ENCODE data around the gene SEH1L. TPM values are rescaled to one million over a fixed set of nuclear protein-coding genes. Genes with fewer than 3 reads are reported as not detected.
"Not testable (repeated sequence)": the region's sequence is repeated elsewhere in the genome, so short reads cannot be mapped to it uniquely, and the experiment has no call there.

The SEH1L gene
- total RNA-seq, 1 donor from 2014 or later: 59.6 TPM

DNA sequence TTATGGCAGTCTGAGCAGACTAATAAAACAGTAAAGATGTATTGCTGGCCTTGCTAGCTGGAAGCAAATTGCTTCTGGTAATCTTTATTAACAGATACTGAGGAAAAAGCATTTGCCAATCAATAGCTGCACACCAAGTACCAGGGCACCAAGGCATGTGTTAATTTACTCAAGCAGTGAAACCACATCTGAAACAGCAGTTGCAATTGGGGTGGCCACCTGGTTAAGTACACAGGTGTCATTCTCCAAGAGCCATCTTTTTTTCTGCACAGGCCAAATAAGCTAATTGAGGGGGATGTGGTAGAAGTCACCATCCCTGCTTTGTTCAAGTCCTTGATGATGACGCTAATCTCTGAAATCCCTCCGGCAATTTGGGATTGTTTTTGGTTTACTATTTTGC, 8.6 kb upstream of the SEH1L start:
- intact Hi-C loops (cut with micrococcal nuclease): no loop called here

DNA sequence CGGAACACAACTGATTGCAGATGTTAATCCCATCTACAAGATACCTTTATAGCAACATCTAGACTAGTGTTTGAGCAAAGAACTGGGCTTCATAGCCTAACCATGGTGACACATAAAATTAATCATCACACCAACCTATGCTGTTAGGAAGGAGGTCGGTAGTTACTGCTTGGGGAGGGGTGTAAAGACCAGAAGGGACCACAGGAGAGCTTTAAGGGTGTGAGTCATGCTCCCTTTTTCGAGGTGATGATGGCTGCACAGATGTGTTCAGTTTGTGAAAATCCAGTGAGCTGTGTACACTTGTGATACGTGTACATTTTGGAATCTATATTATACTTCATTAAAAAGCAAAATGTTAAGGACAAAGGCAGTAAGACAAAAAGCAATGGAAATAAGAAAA, 4.6 kb upstream of the SEH1L start:
- intact Hi-C loops (cut with micrococcal nuclease): no loop called here

DNA sequence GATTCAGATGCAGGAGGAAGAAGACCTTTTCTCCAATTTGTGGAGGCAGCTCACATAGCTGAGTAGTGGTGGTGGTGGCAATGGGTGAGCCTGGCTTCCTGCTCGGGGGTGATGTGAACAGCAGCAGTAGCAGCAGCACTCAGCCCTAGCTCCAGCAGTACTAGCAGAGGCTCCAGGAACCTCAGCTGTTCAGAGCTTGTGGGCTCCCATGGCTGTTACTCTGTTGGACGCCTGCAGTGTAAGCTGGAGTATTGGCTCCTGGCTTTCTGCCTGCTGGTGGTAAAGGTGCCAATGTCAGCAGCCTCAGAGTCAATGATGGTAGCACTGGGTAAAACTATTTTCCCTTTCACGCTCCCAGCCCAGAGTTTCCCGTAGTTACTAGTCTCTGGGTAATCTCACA, 3.1 kb upstream of the SEH1L start:
- intact Hi-C loops (cut with micrococcal nuclease): loop anchor here (5.0 kb wide), 2 partner anchors 552 to 668 kb away; no protein-coding TSS in a partner anchor

DNA sequence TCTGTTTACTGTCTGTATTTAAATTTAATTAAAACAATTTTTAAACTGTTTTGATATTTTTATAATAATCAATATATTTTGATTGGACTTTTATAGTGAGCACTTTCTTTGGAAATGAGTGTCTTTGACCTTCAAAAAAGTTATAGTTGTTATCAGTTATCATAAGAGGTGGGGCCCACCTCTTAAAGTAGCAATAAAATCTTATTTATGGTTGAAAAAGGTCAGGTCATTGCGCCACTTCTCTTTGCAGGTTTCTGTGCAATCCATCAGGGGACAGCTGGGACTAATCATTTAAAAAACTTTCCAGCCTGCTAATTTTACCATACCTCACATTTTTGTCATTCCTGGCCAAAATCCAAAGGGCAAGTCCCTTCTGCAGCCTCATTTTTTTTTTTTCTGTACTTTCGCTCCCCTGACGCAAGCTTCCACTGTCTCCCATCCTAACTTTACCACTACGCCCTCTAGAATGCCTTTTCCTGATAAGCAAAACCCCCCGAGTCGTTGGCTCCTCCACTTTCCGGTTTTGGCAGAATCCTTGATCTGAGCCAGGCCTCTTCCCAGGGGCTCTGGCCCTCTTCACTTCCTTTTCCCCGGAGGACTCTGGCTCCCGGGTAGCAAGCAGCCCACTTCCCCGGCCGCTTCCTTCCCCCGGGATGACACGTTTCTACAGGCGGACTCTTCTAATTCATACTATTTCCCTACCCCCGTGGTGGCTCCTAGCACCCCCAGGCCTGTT, 1.1 kb upstream of the SEH1L start:
- intact Hi-C loops (cut with micrococcal nuclease): loop anchor here (1.0 to 5.0 kb wide), 13 partner anchors 12 to 1096 kb away; partner anchors contain the start of genes AFG3L2, CEP76, CHMP1B and MPPE1

DNA sequence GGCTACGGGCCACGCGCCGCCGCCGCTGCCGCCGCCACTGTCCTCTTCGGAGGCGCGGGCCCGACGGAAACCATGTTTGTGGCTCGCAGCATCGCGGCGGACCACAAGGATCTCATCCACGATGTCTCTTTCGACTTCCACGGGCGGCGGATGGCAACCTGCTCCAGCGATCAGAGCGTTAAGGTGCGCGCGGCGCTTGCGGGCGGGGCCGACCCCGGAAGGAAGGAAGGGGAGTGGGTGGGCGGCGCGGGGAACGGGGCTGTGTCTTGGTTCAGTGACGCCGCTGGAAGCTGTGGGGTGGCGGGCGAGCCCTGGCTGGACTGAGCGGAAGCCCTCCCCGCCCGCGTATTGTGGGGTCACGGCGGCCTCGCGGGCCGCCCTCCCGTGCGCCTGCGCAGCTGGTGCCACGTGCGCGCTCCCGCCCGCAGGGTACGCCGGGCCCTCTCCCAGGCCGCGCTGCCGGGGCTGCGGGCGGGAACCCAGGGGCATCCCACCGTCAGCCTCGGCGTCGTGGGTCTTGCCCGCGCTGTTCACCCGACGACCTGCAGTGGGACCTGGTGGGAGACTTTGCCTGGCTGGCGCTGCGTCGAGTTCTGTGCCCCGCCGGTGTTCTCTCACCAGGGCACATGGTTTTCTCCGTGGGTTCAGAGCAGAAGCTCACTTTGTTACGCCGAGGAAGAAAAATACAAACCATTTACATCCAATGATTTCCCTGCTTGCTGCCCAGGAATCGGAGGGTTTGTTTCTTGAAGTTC, 416 bp downstream of the SEH1L start:
- intact Hi-C loops (cut with micrococcal nuclease): loop anchor here (1.0 to 5.0 kb wide), 7 partner anchors 43 to 778 kb away; partner anchors contain the start of genes CEP192, FAM210A and RNMT

DNA sequence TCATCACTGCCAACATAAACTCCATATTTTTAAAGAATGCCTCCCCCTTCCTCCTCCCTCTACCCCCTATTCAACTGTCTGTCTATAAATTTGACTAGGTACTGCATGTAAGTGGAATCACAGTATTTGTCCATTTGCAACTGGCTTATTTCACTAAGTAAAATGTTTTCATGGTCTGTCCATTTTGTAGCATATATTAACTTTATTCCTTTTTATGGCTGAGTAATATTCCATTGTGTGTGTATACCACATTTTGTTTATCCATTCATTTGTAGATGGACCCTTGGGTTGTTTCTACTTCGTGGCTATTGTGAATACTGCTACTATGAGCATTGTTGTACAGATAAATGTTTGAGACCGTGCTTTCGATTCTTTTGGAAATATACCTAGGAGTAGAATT, 10.7 kb downstream of the SEH1L start:
- intact Hi-C loops (cut with micrococcal nuclease): no loop called here

DNA sequence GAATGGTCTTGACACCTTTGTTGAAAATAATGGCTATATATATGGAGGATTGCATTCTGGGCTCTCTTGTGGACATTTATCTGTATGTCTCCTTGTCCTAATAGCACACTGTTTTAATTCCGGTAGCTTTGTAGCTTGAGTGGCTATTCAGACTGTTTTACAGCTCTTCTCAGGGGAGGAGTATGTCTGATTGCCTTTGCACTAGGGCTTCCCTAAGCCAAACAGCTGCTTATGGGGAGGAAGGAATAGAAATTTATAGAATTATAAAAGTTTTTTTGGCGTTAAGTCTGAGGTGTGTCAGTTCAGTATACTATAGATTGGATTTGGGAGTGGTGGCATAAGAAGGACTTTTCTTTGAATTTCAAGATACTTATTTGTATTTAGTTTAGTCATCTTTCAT, 12.6 kb downstream of the SEH1L start:
- intact Hi-C loops (cut with micrococcal nuclease): no loop called here

DNA sequence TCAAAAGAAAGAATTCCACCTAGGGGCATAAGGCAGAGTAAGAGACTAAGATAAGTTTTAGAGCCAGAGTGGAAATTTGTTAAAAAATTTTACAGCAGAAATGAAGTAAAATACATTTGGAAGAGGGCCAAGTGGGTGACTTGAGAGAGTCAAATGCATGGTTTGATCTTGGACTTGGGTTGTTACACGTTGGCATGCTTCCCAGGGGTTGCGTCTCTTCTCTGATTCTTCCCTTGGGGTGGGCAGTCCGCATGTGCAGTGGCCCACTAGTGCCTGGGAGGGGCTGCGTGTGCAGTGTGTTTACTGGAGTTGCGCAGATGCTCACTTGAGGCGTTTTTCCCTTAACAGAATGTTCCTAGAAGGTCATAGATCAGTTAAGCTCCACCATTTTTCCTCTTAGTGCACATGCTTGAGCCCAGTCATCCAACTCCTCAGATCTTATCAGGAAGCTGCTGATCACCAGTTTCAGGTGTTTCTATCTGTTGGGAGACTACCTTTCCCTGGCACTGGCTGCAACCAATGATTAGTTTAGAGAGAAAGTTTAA, 13.1 kb downstream of the SEH1L start:
- intact Hi-C loops (cut with micrococcal nuclease): no loop called here

DNA sequence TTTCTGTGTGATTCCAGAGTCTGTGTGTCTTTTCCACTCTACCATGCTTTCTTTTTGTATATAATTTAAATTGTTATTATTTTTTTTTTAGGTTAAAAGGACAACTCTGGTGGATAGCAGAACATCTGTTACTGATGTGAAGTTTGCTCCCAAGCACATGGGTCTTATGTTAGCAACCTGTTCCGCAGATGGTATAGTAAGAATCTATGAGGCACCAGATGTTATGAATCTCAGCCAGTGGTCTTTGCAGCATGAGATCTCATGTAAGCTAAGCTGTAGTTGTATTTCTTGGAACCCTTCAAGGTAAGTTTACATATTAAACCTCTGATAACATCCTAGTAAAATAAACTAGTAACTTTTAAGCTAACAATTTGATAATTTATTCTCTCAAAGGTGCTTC, 15.3 kb downstream of the SEH1L start:
- intact Hi-C loops (cut with micrococcal nuclease): no loop called here

DNA sequence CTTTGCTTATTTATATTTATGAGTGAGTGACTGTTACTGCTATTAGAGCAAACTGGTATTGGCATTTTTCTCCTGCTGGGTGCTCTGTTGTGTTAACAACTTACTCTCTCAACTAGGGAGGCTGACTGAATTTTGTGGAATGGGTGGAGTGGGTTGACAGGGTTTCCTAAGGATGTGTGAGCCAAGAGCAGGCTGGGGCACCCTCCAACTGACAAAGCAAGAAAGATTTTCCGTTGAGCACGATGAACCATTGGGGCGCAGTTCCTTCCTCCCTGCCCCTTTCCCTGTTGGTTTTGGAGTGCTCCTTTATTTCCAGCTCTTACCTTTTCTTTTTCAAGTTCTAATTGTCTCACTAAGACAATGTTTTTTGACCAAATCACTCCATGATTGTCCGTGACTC, 20.3 kb downstream of the SEH1L start:
- intact Hi-C loops (cut with micrococcal nuclease): no loop called here

DNA sequence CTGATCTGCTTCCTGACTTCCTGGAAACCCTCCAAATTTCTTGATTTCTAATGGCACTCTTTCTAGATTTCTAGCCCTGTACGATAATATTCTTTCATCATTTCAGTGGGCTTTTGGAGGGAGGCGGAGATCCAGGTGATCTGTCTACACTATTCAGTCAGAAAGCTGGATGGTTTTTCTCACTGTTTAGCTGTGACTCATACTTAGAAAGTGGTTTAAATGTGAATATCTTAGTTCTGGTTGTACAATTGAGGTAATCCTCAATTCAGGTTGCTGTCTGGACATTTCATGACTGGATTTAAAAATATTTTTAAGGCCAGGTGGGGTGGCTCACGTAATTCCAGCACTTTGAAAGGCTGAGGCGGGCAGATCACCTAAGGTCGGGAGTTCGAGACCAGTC, 20.8 kb downstream of the SEH1L start:
- intact Hi-C loops (cut with micrococcal nuclease): no loop called here

DNA sequence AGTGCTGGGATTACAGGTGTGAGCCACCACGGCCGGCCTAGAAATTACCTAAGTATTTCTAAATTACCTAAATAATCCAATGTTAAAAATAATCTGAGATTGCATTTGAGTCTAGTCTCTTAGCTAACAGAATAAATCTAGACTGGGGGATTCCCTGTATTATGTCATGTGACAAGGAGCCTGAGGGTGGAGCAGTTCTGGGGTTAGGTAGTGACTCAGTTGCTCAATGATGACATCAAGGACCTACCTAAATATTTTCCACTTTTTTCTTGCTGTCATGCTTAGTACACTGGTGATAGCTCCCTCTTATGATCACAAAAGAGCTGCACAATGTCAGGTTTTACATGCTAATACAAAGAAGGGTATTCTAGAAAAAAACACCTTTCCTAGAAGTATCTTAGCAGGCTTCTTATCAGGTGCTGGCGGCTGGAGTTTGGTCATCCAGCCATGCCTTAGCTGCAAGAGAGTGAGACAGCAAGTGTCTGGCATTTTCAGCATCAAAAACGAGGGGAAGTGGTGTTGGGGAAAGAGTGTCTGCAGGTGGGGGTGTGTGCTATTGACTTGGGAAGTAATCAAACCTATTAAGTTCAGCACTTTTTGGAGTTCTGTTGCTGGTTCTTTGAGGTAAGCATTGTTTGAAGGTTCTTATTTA, 25.9 kb downstream of the SEH1L start:
- intact Hi-C loops (cut with micrococcal nuclease): no loop called here

DNA sequence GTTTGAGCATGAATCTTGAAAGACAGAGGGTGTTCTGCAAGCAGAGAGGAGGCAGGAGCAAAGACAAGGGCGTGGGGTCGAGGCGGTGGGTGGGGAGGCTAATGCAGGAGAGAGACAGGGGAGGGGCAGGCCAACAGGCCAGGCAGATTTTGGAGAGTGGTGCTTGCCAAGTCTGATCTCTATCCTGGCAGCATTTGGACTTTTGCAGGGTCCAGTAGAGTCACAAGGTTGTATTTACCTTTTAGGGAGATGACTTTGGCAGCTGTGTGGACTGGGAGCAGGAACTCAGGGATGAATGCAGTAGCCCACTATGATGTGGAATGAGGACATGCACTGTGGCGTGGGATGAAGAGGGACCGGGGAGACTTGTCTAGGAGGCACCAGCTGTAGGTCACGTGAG, 27.7 kb downstream of the SEH1L start:
- intact Hi-C loops (cut with micrococcal nuclease): no loop called here

DNA sequence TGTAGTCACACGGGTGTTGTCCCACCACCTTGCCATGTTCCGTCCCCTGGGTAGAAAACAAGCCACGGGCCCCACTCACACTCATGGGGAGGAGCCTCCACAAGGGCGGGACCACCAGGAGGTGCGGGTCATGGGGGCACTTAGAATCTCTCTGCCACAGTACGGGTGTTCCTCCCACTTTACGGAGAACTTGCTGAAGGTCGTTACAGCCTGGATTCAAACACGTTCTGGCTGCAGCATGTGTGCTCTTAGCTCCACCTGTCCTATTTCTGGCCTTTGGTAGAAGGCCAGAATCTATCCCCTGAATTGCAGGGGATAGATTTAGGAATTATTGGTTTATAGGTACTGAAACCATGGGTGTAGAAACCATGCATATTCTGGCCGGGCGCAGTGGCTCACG, 28.5 kb downstream of the SEH1L start:
- intact Hi-C loops (cut with micrococcal nuclease): no loop called here

DNA sequence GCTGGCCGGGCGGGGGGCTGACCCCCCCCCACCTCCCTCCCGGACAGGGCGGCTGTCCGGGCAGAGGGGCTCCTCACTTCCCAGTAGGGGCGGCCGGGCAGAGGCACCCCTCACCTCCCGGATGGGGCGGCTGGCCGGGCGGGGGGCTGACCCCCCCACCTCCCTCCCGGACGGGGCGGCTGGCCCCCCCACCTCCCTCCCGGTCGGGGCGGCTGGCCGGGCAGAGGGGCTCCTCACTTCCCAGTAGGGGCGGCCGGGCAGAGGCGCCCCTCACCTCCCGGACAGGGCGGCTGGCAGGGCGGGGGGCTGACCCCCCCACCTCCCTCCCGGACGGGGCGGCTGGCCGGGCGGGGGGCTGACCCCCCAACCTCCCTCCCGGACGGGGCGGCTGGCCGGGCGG, 32.3 kb downstream of the SEH1L start:
- intact Hi-C loops (cut with micrococcal nuclease): not testable (repeated sequence)

DNA sequence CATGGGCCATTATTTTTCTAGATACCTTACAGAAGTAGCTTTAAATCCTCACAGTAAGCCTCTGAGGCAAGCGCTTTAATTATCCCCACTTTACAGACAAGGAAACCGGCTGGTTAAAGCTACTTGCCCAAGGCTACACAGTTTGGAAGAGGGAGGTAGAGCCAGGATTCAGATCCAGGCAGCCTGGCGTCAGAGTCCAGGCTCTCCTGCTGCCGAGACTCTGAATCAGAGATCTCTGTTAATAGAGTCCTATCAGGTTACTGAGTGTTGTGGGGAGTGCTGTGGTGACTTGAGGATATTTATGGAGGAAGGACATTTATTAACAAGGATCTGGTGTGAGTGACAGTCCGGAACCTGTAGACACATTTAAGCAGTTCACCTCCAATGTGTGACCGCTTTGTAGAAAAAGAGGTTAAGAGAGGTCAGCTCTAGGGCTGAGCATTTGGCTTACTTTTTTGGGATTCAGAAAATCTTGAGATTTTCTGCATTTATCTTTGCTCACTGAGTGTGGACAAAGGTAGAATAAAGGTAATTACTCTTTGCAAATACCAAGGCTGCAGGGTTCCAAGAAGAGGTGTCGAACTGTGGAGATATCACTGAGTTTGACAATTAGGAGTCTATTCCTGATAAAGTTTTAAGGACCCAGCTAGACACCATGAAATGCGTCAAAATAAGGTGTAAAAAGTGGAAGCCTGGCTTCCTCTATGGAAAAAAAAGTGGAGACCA, 41.7 kb downstream of the SEH1L start:
- intact Hi-C loops (cut with micrococcal nuclease): loop anchor here (2.0 to 5.0 kb wide), 7 partner anchors 168 to 1082 kb away; partner anchors contain the start of genes CEP76, FAM210A, IMPA2 and MPPE1

DNA sequence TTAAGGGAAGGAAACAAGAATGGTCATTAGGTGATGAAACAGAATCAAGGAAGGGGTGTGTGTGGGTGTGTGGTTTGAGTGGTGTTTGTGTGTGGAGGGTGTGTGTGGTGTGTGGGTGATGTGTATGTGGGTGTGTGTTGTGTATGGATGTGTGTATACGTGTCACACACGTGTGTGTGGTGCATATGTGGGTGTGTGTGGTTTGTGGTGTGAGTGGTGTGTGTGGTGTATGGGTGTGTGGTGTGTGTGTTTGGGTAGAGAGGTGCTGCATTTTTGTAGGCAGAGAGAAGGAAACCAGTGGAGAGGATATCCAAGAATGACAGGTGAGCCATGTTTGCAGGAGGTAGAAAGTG, 42.3 kb downstream of the SEH1L start:
- intact Hi-C loops (cut with micrococcal nuclease): loop anchor here (2.0 to 5.0 kb wide), 7 partner anchors 167 to 1083 kb away; partner anchors contain the start of genes CEP76, FAM210A, IMPA2 and MPPE1

DNA sequence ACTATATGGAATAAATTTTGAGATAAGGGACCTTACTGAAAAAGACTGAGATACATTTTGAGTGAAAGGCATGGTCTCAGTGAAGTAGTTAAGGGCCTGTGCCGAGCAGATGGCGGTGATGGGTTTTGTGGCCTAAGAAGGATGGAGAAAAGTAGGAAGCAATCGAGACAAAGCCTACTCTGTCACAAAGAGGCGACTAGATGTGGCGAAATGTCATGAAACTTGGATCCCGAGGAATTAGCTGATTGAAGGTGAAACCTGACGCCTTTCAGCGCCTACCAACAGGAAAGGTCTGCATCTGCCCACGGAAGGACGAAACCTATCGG, 42.8 kb downstream of the SEH1L start:
- intact Hi-C loops (cut with micrococcal nuclease): loop anchor here (2.0 to 5.0 kb wide), 7 partner anchors 167 to 1083 kb away; partner anchors contain the start of genes CEP76, FAM210A, IMPA2 and MPPE1

DNA sequence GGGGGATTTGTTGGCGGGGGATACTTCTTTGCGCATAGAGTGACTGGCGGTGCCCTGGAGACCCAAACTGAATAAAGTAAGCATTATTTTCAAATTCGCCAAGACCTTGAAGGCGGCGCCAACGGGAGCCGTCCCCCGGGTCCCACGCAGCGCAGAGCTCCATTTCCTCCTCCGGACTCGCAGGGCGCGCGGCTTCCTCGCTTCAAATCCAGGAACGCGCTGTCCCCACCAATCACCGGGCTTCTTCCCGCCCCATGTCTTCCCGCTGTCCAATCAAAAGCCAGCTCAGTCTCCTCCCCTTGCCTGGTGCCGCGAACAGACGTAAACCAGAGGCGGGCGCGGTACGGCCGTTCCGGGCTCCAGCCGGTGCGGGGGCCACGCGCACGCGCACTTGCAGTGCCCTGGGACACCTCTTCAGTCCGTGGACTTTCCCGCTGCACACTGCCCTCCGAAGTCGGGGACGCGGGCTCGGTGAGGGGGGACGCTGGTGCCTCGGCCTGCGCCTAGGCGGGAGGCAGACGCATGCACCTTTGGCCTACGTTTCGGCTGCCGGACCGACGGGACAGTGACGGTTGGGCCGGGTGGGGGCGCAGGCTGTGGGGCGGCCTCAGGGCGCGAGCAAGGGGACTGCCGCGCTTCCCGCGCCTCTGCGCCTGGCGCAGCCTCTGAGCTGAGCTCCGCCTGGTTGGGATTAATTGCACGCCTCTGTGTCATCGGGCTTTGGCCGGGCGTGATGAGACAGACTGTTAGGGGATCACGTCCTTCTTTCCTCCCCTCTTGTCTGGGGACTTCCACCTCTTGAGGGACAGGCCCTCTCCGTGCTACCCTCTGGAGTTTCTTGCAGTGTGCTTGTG, 43.4 kb downstream of the SEH1L start, which contains the start of gene CEP192:
Gene CEP192 (plus strand): TSS at position 396 of the 854 bp plus-strand sequence. CDS start 8,063 bp downstream, outside the sequence.
- intact Hi-C loops (cut with micrococcal nuclease): loop anchor here (1.0 to 5.0 kb wide), 12 partner anchors 43 to 1084 kb away; partner anchors contain the start of genes AFG3L2, CEP76, FAM210A and IMPA2

DNA sequence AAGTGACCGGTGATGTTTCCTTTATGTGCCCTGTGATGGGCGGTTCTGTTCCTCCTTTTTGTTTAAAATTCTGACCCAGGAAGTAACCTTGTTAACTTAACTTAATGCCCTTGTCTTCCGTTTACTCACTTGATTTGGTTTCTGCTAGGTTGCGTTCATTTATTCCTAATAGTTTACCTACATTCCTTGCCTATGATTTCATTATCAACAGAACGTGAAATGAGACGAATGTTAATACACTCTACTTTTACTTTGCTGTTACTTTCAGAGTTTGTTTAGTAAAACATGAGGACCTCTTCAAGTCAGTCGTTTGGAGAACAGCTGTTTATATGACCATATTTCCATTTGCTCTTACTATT, 44.0 kb downstream of the SEH1L start:
- intact Hi-C loops (cut with micrococcal nuclease): loop anchor here (1.0 to 5.0 kb wide), 14 partner anchors 9 to 1084 kb away; partner anchors contain the start of genes AFG3L2, CEP76, FAM210A and IMPA2
